ENCODE results near the gene AFF2. TPM values are rescaled to one million over a fixed set of nuclear protein-coding genes. Genes with fewer than 3 reads are reported as not detected.
A peak's percentile ranks its signal among the peaks of the same experiment; 100 is the strongest.

The AFF2 gene
- total RNA-seq, result 16.2 TPM

GRCh38 chrX:148500423-148501385 is at the start of gene AFF2:
AFF2 (plus strand) TSS chrX:148500617; CDS start chrX:148501098, 481 bp downstream.
- Histone ChIP-seq H3K4me3 (ENCODE audit: low read length) (peak within 1 kb of the TSS; percentile 41), H3K27me3 (ENCODE audit: insufficient read depth, low read length) (peaks cover 3% of the 10 kb centered on the region), H3K9me3 (ENCODE audit: low read depth, low read length) (no peaks in the 10 kb centered on the region), H3K4me1 (ENCODE audit: insufficient read depth, low read length) (peaks cover 9% of the 10 kb centered on the region)

- H3K4me3 ChIP-seq (ENCODE audit: low read length), result no peak overlapping the region
- no peaks in the 10 kb centered on the region for H3K27me3 ChIP-seq (ENCODE audit: insufficient read depth, low read length)
- no peaks in the 10 kb centered on the region for H3K4me1 ChIP-seq (ENCODE audit: insufficient read depth, low read length)
- no peaks in the 10 kb centered on the region for H3K9me3 ChIP-seq (ENCODE audit: low read depth, low read length)
These were observed 43.1 kb upstream of the AFF2 start for GRCh38 chrX:148457279-148457678.

GRCh38 chrX:148459343-148459742 is 41.1 kb upstream of the AFF2 start:
- H3K4me1 ChIP-seq (ENCODE audit: insufficient read depth, low read length), result no peaks in the 10 kb centered on the region
- no peak overlapping the region for H3K4me3 ChIP-seq (ENCODE audit: low read length)
- no peaks in the 10 kb centered on the region for H3K27me3 ChIP-seq (ENCODE audit: insufficient read depth, low read length)
- H3K9me3 ChIP-seq (ENCODE audit: low read depth, low read length), result no peaks in the 10 kb centered on the region

GRCh38 chrX:148466292-148466691 is 34.1 kb upstream of the AFF2 start:
- Histone ChIP-seq H3K9me3 (ENCODE audit: low read depth, low read length) (no peaks in the 10 kb centered on the region), H3K4me3 (ENCODE audit: low read length) (no peak overlapping the region), H3K27me3 (ENCODE audit: insufficient read depth, low read length) (no peaks in the 10 kb centered on the region), H3K4me1 (ENCODE audit: insufficient read depth, low read length) (no peaks in the 10 kb centered on the region)

- Histone ChIP-seq H3K4me1 (ENCODE audit: insufficient read depth, low read length) (no peaks in the 10 kb centered on the region), H3K4me3 (ENCODE audit: low read length) (no peak overlapping the region), H3K27me3 (ENCODE audit: insufficient read depth, low read length) (no peaks in the 10 kb centered on the region), H3K9me3 (ENCODE audit: low read depth, low read length) (no peaks in the 10 kb centered on the region)
These were observed 30.1 kb upstream of the AFF2 start for GRCh38 chrX:148470324-148470723.

- Histone ChIP-seq H3K9me3 (ENCODE audit: low read depth, low read length) (no peaks in the 10 kb centered on the region), H3K4me1 (ENCODE audit: insufficient read depth, low read length) (no peaks in the 10 kb centered on the region), H3K27me3 (ENCODE audit: insufficient read depth, low read length) (no peaks in the 10 kb centered on the region), H3K4me3 (ENCODE audit: low read length) (no peak overlapping the region)
These were observed 26.4 kb upstream of the AFF2 start for GRCh38 chrX:148474030-148474429.

- Histone ChIP-seq H3K27me3 (ENCODE audit: insufficient read depth, low read length) (no peaks in the 10 kb centered on the region), H3K4me3 (ENCODE audit: low read length) (no peak overlapping the region), H3K9me3 (ENCODE audit: low read depth, low read length) (no peaks in the 10 kb centered on the region), H3K4me1 (ENCODE audit: insufficient read depth, low read length) (peaks cover 5% of the 10 kb centered on the region)
These were observed 8.4 kb upstream of the AFF2 start for GRCh38 chrX:148492057-148492456.

- Histone ChIP-seq H3K4me1 (ENCODE audit: insufficient read depth, low read length) (peaks cover 5% of the 10 kb centered on the region), H3K9me3 (ENCODE audit: low read depth, low read length) (no peaks in the 10 kb centered on the region), H3K27me3 (ENCODE audit: insufficient read depth, low read length) (no peaks in the 10 kb centered on the region), H3K4me3 (ENCODE audit: low read length) (no peak overlapping the region)
These were observed 5.2 kb upstream of the AFF2 start for GRCh38 chrX:148495176-148495575.

- no peaks in the 10 kb centered on the region for H3K9me3 ChIP-seq (ENCODE audit: low read depth, low read length)
- H3K4me1 ChIP-seq (ENCODE audit: insufficient read depth, low read length), result peaks cover 15% of the 10 kb centered on the region
- peaks cover 3% of the 10 kb centered on the region for H3K27me3 ChIP-seq (ENCODE audit: insufficient read depth, low read length)
- no peak overlapping the region for H3K4me3 ChIP-seq (ENCODE audit: low read length)
These were observed 2.4 kb upstream of the AFF2 start for GRCh38 chrX:148498067-148498466.

- no peaks in the 10 kb centered on the region for H3K9me3 ChIP-seq (ENCODE audit: low read depth, low read length)
- peaks cover 3% of the 10 kb centered on the region for H3K27me3 ChIP-seq (ENCODE audit: insufficient read depth, low read length)
- no peak overlapping the region for H3K4me3 ChIP-seq (ENCODE audit: low read length)
- peaks cover 15% of the 10 kb centered on the region for H3K4me1 ChIP-seq (ENCODE audit: insufficient read depth, low read length)
These were observed 587 bp upstream of the AFF2 start for GRCh38 chrX:148499638-148500422.

GRCh38 chrX:148501386-148502066 is 1.1 kb downstream of the AFF2 start:
- Histone ChIP-seq H3K27me3 (ENCODE audit: insufficient read depth, low read length) (peaks cover 3% of the 10 kb centered on the region), H3K9me3 (ENCODE audit: low read depth, low read length) (no peaks in the 10 kb centered on the region), H3K4me3 (ENCODE audit: low read length) (peak overlapping the region; percentile 41), H3K4me1 (ENCODE audit: insufficient read depth, low read length) (peaks cover 9% of the 10 kb centered on the region)

- H3K27me3 ChIP-seq (ENCODE audit: insufficient read depth, low read length), result peaks cover 3% of the 10 kb centered on the region
- no peak overlapping the region for H3K4me3 ChIP-seq (ENCODE audit: low read length)
- peaks cover 9% of the 10 kb centered on the region for H3K4me1 ChIP-seq (ENCODE audit: insufficient read depth, low read length)
- H3K9me3 ChIP-seq (ENCODE audit: low read depth, low read length), result no peaks in the 10 kb centered on the region
These were observed 4.1 kb downstream of the AFF2 start for GRCh38 chrX:148504506-148504905.

GRCh38 chrX:148507418-148507817 is 7.0 kb downstream of the AFF2 start:
- Histone ChIP-seq H3K4me1 (ENCODE audit: insufficient read depth, low read length) (no peaks in the 10 kb centered on the region), H3K4me3 (ENCODE audit: low read length) (no peak overlapping the region), H3K9me3 (ENCODE audit: low read depth, low read length) (no peaks in the 10 kb centered on the region), H3K27me3 (ENCODE audit: insufficient read depth, low read length) (peaks cover 3% of the 10 kb centered on the region)

- H3K4me3 ChIP-seq (ENCODE audit: low read length), result no peak overlapping the region
- no peaks in the 10 kb centered on the region for H3K9me3 ChIP-seq (ENCODE audit: low read depth, low read length)
- no peaks in the 10 kb centered on the region for H3K27me3 ChIP-seq (ENCODE audit: insufficient read depth, low read length)
- H3K4me1 ChIP-seq (ENCODE audit: insufficient read depth, low read length), result no peaks in the 10 kb centered on the region
These were observed 12.0 kb downstream of the AFF2 start for GRCh38 chrX:148512453-148512852.

GRCh38 chrX:148513661-148514060 is 13.2 kb downstream of the AFF2 start:
- no peaks in the 10 kb centered on the region for H3K4me1 ChIP-seq (ENCODE audit: insufficient read depth, low read length)
- no peaks in the 10 kb centered on the region for H3K9me3 ChIP-seq (ENCODE audit: low read depth, low read length)
- no peaks in the 10 kb centered on the region for H3K27me3 ChIP-seq (ENCODE audit: insufficient read depth, low read length)
- no peak overlapping the region for H3K4me3 ChIP-seq (ENCODE audit: low read length)

All from mononuclear cell (primary cell).